ENCODE measurements around the gene BARHL2. TPM values are rescaled to one million over a fixed set of nuclear protein-coding genes. Genes with fewer than 3 reads are reported as not detected.

BARHL2 gene
- total and polyA plus RNA-seq, 2 donors (not counting 3 experiments of a cell fraction or from before 2014, with no cell fraction given): not detected

GRCh38 chr1:90708826-90709225, 8.3 kb downstream of the BARHL2 start:
- no TSS peak for BruUV-seq (replicated peaks)
- Histone ChIP-seq H3K9me3 (replicated peaks; ENCODE audit: control insufficient read depth, insufficient read depth, low read length) (no peaks in the 10 kb centered on the region), H4K20me1 (replicated peaks; ENCODE audit: control insufficient read depth, extremely low read depth, insufficient read depth, low read length) (no peaks in the 10 kb centered on the region), H3K4me1 (ENCODE audit: control insufficient read depth, extremely low read depth, insufficient read depth, low read length) (peaks cover 2% of the 10 kb centered on the region), H3K27me3 (ENCODE audit: control insufficient read depth in 2 of 2, insufficient read depth in 2 of 2, low read length in 2 of 2) (peaks cover 81 to 94% of the 10 kb centered on the region in 2 experiments), H3K27ac (ENCODE audit: insufficient read depth, low read depth, low read length) (no peak overlapping the region), H3K9ac (replicated peaks; ENCODE audit: extremely low read depth, insufficient read depth, low read length) (no peak overlapping the region), H3K9me1 (replicated peaks; ENCODE audit: control insufficient read depth, extremely low read depth, insufficient read depth, low read length) (no peaks in the 10 kb centered on the region), H3K4me3 (replicated peaks in 1 of 3; ENCODE audit: insufficient read depth in 1 of 3, low read depth in 1 of 3, low read length in 3 of 3) (no peak overlapping the region), H3K4me2 (ENCODE audit: insufficient read depth, low read length) (no peak overlapping the region), H2AFZ (ENCODE audit: low read depth, low read length) (no peak overlapping the region), H3K79me2 (ENCODE audit: control insufficient read depth, insufficient read depth, low read length) (no peaks in the 10 kb centered on the region), H3K36me3 (ENCODE audit: control insufficient read depth in 2 of 2, extremely low read depth in 1 of 2, insufficient read depth in 2 of 2, low read length in 2 of 2) (no peaks in the 10 kb centered on the region)
- ChIA-PET POLR2A (no interaction called here), CTCF (no interaction called here)
- intact Hi-C loops (cut with micrococcal nuclease) (no loop called here), dilution Hi-C loops (cut with MboI; ENCODE audit: extremely low pct_ligation_motif_present, low sequenced_read_pairs) (no loop called here)
- TF ChIP-seq FOS (IDR thresholded peaks at IDR 0.05; ENCODE audit: borderline replicate concordance, insufficient read depth, low read length): no peak
- TF ChIP-seq MYC (IDR thresholded peaks at IDR 0.05; ENCODE audit: low read depth, low read length): no peak
- no peak for TF ChIP-seq CTCF (IDR thresholded peaks at IDR 0.05; ENCODE audit: extremely low read depth in 1 of 2, insufficient read depth in 1 of 2, low read depth in 1 of 2, low read length in 2 of 2)
- TF ChIP-seq JUN (IDR thresholded peaks at IDR 0.05; ENCODE audit: borderline replicate concordance, insufficient read depth, insufficient read length, low read depth): no peak
- no peak for TF ChIP-seq GATA2 (IDR thresholded peaks at IDR 0.05; ENCODE audit: insufficient read depth, insufficient read length, low read depth, low read length)
- TF ChIP-seq EZH2 (IDR thresholded peaks at IDR 0.05; ENCODE audit: borderline replicate concordance, low read depth, low read length, severe bottlenecking): no peak
- no peak for TF ChIP-seq POLR2A (IDR thresholded peaks at IDR 0.05; ENCODE audit: low read depth, low read length)
- no peak for TF ChIP-seq MAX (IDR thresholded peaks at IDR 0.05; ENCODE audit: insufficient read depth, insufficient read length)
- TF ChIP-seq POLR2AphosphoS5 (IDR thresholded peaks at IDR 0.05; ENCODE audit: insufficient read depth, low read depth, low read length): no peak
- FAIRE-seq (no peak), DNase-seq (ENCODE audit: low read depth, low spot score) (no peak)

Measured in endothelial cell of umbilical vein (primary cell).